SK-N-SH treated with all-trans-retinoic acid at 6 μM for 48 hours (cell line): ENCODE results near the gene KCNIP4.
"Not testable (repeated sequence)": the region's sequence is repeated elsewhere in the genome, so short reads cannot be mapped to it uniquely, and the experiment has no call there.

Experiments
- ATAC-seq: fragments of 200-7000 bp; cut with Tn5 transposase; 3 replicates; pipeline ENCODE4 v1.9.1; 2020; ENCODE audit warnings: mild to moderate bottlenecking, moderate library complexity
- BACH2 ChIP-seq: fragments of 250-450 bp; sonication (Bioruptor Pico); IDR thresholded peaks from 2 replicates; pipeline ENCODE4 v1.9.0; 2021; ENCODE audit warnings: mild to moderate bottlenecking, borderline replicate concordance
- CSDC2 ChIP-seq: fragments of 250-450 bp; sonication (Bioruptor Pico); IDR thresholded peaks from 2 replicates; pipeline ENCODE4 v1.5.0; 2020; ENCODE audit warnings: mild to moderate bottlenecking, moderate library complexity
- ESRRG ChIP-seq: fragments of 250-450 bp; sonication (Bioruptor Pico); IDR thresholded peaks from 2 replicates; pipeline ENCODE4 v1.6.1; 2021; ENCODE audit warnings: mild to moderate bottlenecking
- GLIS3 ChIP-seq: fragments of 250-450 bp; sonication (Bioruptor Pico); IDR thresholded peaks from 2 replicates; pipeline ENCODE4 v1.5.0; 2020; ENCODE audit warnings: mild to moderate bottlenecking, moderate library complexity
- ISL1 ChIP-seq: fragments of 250-450 bp; sonication (Bioruptor Pico); IDR thresholded peaks from 2 replicates; pipeline ENCODE4 v2.1.2; 2022; ENCODE audit warnings: mild to moderate bottlenecking, moderate library complexity
- OSR1 ChIP-seq: fragments of 250-450 bp; sonication (Bioruptor Pico); IDR thresholded peaks from 2 replicates; pipeline ENCODE4 v1.8.0; 2022; ENCODE audit warnings: moderate library complexity, mild to moderate bottlenecking, inconsistent platforms
- PPARA ChIP-seq: fragments of 250-450 bp; sonication (Bioruptor Pico); IDR thresholded peaks from 2 replicates; pipeline ENCODE4 v1.5.0; 2020; ENCODE audit warnings: mild to moderate bottlenecking, borderline replicate concordance
- RARB ChIP-seq: fragments of 250-450 bp; sonication (Bioruptor Pico); IDR thresholded peaks from 2 replicates; pipeline ENCODE4 v1.8.0; 2021; ENCODE audit warnings: mild to moderate bottlenecking, moderate library complexity
- SNAI2 ChIP-seq: fragments of 250-450 bp; sonication (Bioruptor Pico); IDR thresholded peaks from 2 replicates; pipeline ENCODE4 v1.5.0; 2020; ENCODE audit warnings: mild to moderate bottlenecking, moderate library complexity
- TCF4 ChIP-seq: fragments of 250-450 bp; sonication (Bioruptor Pico); IDR thresholded peaks from 2 replicates; pipeline ENCODE4 v1.8.0; 2021; ENCODE audit warnings: mild to moderate bottlenecking, moderate library complexity, borderline replicate concordance
- TOX ChIP-seq: fragments of 250-450 bp; sonication (Bioruptor Pico); IDR thresholded peaks from 2 replicates; pipeline ENCODE4 v1.8.0; 2021; ENCODE audit warnings: mild to moderate bottlenecking, moderate library complexity, borderline replicate concordance
- ZC3H10 ChIP-seq: fragments of 250-450 bp; sonication (Bioruptor Pico); IDR thresholded peaks from 2 replicates; pipeline ENCODE4 v1.5.1; 2021; ENCODE audit warnings: mild to moderate bottlenecking, moderate library complexity
- ZFP3 ChIP-seq: fragments of 250-450 bp; sonication (Bioruptor Pico); IDR thresholded peaks from 2 replicates; pipeline ENCODE4 v1.5.0; 2020; ENCODE audit warnings: mild to moderate bottlenecking, moderate library complexity
- ZFP30 ChIP-seq: fragments of 450-650 bp; formaldehyde crosslinking; IDR thresholded peaks from 2 replicates; pipeline ENCODE4 v1.5.0; 2022; ENCODE audit warnings: mild to moderate bottlenecking, moderate library complexity
- ZNF565 ChIP-seq: fragments of 450-650 bp; formaldehyde crosslinking; conservative IDR thresholded peaks from 2 replicates; pipeline ENCODE4 v1.5.0; 2020; ENCODE audit warnings: low read depth, mild to moderate bottlenecking, moderate library complexity
- ZNF70 ChIP-seq: fragments of 450-650 bp; formaldehyde crosslinking; IDR thresholded peaks from 2 replicates; pipeline ENCODE4 v1.5.0; 2020; ENCODE audit warnings: mild to moderate bottlenecking, moderate library complexity
- ZNF8 ChIP-seq: fragments of 450-650 bp; formaldehyde crosslinking; IDR thresholded peaks from 2 replicates; pipeline ENCODE4 v1.5.0; 2020; ENCODE audit warnings: mild to moderate bottlenecking, moderate library complexity
- TF ChIP-seq, protein P1 (sequence below): fragments of 250-450 bp; sonication (Bioruptor Pico); IDR thresholded peaks from 2 replicates; pipeline ENCODE4 v1.8.0; 2020; ENCODE audit warnings: mild to moderate bottlenecking, moderate library complexity, borderline replicate concordance
- TF ChIP-seq, protein P2 (sequence below): fragments of 250-450 bp; sonication (Bioruptor Pico); IDR thresholded peaks from 2 replicates; pipeline ENCODE4 v1.8.0; 2021; ENCODE audit warnings: low read depth, mild to moderate bottlenecking, moderate library complexity, borderline replicate concordance
- TF ChIP-seq, protein P3 (sequence below): fragments of 250-450 bp; sonication (Bioruptor Pico); IDR thresholded peaks from 2 replicates; pipeline ENCODE4 v1.5.1; 2021; ENCODE audit warnings: mild to moderate bottlenecking, moderate library complexity
- TF ChIP-seq, protein P4 (sequence below): fragments of 250-450 bp; sonication (Bioruptor Pico); IDR thresholded peaks from 2 replicates; pipeline ENCODE4 v1.5.1; 2020; ENCODE audit warnings: low read depth, mild to moderate bottlenecking, moderate library complexity

Gene KCNIP4

DNA sequence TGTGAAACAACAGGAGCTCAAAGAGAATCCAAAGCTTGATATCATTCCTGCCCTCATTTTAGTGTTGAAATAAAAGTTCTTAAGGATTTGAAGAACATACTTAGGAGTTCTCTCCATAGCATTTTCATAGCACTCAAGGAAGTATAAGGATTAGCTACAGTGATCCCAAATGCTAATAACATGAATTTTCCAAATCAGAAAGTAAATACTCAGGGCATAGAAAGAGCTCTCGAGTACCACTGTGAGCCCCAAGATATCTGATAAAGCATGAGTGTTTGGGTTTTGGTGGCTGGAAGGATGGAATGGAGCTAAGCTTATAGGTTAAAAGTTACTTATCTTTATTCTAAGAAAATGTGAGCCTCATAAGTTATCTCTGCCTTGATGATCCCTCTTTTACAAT is 584.9 kb downstream of the KCNIP4 start:
- TF ChIP-seq ISL1 (CRISPR knock-in tag) (no peak), ZC3H10 (no peak), RARB (CRISPR knock-in tag) (no peak), CSDC2 (CRISPR knock-in tag) (no peak)
- TF ChIP-seq, all 23 proteins: peak for 0
- no peak for ATAC-seq

DNA sequence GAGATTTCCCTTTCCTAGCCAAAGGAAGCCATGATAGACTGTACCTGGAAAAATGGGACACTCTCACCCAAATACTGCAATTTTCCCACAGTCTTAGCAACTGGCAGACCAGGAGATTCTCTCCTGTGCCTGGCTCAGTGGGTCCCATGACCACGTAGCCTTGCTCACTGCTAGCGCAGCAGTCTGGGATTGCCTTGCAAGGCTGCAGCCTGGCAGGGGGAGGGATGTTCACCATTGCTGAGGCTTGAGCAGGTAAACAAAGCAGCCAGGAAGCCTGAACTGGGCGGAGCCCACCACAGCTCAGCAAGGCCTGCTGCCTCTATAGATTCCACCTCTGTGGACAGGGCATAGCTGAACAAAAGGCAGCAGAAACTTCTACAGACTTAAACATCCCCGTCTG is 596.2 kb downstream of the KCNIP4 start:
- not testable (repeated sequence) for ATAC-seq

DNA sequence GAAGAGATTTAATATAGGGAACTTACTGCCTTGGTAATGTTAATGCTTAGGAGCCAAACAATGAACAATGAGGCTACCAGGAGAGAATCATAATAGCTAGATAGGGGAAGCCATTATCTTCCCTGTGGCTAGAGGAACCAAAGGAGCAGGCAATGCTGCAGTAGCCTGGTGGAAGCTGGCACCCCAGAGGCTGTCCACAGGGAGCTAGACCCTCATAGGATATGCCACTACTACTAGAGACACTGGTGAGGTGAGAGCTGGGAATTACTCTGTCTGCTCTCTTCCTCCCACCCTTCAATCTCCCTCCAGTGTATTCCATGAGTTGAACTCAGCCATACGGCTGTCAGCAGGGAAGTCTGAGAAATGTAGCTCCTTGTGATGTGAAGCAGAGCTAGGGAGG is 601.4 kb downstream of the KCNIP4 start:
- no peak for ATAC-seq
- no peak for TF ChIP-seq ZC3H10
- no peak for TF ChIP-seq ZFP30 (CRISPR knock-in tag)

DNA sequence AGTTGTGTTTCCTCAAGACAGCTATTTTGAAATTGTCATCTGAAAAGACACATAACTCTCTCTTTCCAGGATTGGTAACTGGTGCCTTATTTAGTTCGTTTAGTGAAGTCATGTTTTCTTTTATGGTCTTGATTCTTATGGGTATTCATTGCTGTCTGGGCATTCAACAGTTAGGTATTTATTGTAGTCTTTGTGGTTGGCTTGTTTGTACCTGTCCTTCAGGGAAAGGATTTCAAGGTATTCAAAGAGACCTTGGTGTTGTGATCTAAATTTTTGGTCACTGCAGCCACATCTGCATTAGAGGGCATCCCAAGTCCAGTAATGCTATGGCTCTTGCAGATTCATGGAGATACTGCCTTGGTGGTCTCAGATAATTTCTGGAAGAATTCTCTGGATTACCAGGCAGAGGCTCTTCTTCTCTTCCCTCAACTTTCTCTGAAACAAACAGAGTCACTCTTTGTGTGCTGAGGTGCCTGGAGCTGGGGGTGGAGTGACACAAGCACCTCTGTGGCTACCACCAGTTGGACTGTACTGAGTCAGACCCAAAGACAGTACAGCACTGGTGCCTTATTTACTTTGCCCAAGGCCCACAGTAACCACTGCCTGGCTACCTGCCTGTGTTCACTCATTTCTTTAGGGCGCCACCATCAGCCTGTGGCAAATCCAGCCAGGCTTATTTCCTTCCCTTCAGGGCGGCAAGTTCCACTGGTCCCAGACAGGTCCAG is 620.4 kb downstream of the KCNIP4 start:
- TF ChIP-seq GLIS3 (CRISPR knock-in tag), result no peak
- TF ChIP-seq OSR1 (CRISPR knock-in tag), result no peak
- TF ChIP-seq CSDC2 (CRISPR knock-in tag), result no peak
- TF ChIP-seq TOX (CRISPR knock-in tag), result no peak
- TF ChIP-seq, protein P1, sequence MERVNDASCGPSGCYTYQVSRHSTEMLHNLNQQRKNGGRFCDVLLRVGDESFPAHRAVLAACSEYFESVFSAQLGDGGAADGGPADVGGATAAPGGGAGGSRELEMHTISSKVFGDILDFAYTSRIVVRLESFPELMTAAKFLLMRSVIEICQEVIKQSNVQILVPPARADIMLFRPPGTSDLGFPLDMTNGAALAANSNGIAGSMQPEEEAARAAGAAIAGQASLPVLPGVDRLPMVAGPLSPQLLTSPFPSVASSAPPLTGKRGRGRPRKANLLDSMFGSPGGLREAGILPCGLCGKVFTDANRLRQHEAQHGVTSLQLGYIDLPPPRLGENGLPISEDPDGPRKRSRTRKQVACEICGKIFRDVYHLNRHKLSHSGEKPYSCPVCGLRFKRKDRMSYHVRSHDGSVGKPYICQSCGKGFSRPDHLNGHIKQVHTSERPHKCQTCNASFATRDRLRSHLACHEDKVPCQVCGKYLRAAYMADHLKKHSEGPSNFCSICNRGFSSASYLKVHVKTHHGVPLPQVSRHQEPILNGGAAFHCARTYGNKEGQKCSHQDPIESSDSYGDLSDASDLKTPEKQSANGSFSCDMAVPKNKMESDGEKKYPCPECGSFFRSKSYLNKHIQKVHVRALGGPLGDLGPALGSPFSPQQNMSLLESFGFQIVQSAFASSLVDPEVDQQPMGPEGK (CRISPR knock-in tag), result no peak
- TF ChIP-seq, protein P2, sequence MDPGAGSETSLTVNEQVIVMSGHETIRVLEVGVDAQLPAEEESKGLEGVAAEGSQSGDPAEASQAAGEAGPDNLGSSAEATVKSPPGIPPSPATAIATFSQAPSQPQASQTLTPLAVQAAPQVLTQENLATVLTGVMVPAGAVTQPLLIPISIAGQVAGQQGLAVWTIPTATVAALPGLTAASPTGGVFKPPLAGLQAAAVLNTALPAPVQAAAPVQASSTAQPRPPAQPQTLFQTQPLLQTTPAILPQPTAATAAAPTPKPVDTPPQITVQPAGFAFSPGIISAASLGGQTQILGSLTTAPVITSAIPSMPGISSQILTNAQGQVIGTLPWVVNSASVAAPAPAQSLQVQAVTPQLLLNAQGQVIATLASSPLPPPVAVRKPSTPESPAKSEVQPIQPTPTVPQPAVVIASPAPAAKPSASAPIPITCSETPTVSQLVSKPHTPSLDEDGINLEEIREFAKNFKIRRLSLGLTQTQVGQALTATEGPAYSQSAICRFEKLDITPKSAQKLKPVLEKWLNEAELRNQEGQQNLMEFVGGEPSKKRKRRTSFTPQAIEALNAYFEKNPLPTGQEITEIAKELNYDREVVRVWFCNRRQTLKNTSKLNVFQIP, result no peak
- TF ChIP-seq ZFP30 (CRISPR knock-in tag), result no peak
- TF ChIP-seq ZNF565 (CRISPR knock-in tag), result no peak
- no peak for TF ChIP-seq PPARA (CRISPR knock-in tag)
- TF ChIP-seq BACH2 (CRISPR knock-in tag), result no peak
- TF ChIP-seq, protein P3, sequence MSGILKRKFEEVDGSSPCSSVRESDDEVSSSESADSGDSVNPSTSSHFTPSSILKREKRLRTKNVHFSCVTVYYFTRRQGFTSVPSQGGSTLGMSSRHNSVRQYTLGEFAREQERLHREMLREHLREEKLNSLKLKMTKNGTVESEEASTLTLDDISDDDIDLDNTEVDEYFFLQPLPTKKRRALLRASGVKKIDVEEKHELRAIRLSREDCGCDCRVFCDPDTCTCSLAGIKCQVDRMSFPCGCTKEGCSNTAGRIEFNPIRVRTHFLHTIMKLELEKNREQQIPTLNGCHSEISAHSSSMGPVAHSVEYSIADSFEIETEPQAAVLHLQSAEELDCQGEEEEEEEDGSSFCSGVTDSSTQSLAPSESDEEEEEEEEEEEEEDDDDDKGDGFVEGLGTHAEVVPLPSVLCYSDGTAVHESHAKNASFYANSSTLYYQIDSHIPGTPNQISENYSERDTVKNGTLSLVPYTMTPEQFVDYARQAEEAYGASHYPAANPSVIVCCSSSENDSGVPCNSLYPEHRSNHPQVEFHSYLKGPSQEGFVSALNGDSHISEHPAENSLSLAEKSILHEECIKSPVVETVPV, result no peak
- TF ChIP-seq, protein P4, sequence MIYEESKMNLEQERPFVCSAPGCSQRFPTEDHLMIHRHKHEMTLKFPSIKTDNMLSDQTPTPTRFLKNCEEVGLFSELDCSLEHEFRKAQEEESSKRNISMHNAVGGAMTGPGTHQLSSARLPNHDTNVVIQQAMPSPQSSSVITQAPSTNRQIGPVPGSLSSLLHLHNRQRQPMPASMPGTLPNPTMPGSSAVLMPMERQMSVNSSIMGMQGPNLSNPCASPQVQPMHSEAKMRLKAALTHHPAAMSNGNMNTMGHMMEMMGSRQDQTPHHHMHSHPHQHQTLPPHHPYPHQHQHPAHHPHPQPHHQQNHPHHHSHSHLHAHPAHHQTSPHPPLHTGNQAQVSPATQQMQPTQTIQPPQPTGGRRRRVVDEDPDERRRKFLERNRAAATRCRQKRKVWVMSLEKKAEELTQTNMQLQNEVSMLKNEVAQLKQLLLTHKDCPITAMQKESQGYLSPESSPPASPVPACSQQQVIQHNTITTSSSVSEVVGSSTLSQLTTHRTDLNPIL, result no peak
- no peak for TF ChIP-seq ESRRG
- no peak for ATAC-seq

DNA sequence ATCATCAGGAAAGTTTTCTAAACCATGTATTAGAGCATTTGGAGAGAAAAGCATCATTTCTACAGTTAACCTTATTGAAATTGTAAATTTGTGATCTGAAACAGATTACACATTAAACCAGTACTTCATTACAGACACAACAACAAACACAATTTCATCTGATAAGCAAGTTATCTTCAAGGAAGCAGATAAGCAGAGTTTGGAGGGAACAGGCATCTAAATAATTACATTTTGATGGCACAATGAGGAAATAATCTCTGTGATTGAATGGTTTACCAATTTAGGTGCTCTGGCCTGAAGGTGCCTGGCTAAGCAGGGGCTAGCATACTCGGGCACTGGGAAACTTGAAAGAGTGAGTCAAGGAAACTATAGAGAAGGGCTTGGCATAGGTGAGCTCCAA is 628.5 kb downstream of the KCNIP4 start:
- TF ChIP-seq ZNF8 (CRISPR knock-in tag), result no peak
- TF ChIP-seq TCF4 (CRISPR knock-in tag), result peak; percentile 63; the same call in 1 of the 2 replicates
- ATAC-seq, result no peak

DNA sequence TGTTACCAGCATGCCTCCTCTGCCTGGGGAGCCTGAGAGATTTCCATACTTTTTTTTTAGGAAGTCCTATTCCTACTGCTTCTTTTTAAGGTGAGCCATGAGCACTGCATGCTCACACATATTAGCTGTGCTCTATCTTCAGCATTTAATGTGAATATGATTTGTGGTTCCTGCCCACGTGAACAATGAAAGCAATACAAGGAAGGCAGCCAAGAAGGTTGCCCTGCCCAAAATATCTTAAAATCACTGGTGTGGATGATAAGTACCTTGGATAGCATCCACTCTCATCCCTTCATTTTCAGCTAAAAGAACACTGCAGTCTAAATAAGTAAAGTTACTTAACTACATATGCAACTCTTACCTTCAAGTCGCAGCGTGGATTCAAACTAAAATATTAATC is 640.9 kb downstream of the KCNIP4 start:
- no peak for ATAC-seq
- no peak for TF ChIP-seq ZNF565 (CRISPR knock-in tag)

DNA sequence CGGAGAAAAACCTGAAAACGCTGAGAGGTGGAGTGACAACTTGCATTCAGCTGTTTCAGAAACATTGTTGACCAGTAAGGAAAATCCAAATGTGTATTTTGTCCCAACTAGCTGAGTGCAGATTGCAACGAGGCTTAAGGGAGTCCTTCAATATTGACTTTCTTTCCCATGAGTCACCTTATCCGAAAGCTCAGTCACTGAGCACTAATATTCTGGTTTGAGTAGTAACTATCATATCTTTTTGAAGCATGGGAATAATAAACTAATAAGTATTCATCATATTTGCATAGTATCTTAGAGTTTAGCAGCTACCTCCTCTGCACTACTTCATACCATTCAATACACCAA is 644.1 kb downstream of the KCNIP4 start:
- no peak for ATAC-seq
- TF ChIP-seq ISL1 (CRISPR knock-in tag) (no peak), ZC3H10 (no peak), ZFP3 (CRISPR knock-in tag) (no peak), SNAI2 (CRISPR knock-in tag) (no peak), ZFP30 (CRISPR knock-in tag) (no peak), TOX (CRISPR knock-in tag) (no peak), RARB (CRISPR knock-in tag) (no peak), ZNF70 (CRISPR knock-in tag) (no peak), CSDC2 (CRISPR knock-in tag) (no peak), OSR1 (CRISPR knock-in tag) (no peak), ESRRG (no peak), TCF4 (CRISPR knock-in tag) (no peak), PPARA (CRISPR knock-in tag) (no peak)
- TF ChIP-seq, protein P4, result no peak
- TF ChIP-seq, protein P2, result no peak
